ENCODE measurements around the gene JPT1.
"Not testable (repeated sequence)": the region's sequence is repeated elsewhere in the genome, so short reads cannot be mapped to it uniquely, and the experiment has no call there.

Gene JPT1

DNA sequence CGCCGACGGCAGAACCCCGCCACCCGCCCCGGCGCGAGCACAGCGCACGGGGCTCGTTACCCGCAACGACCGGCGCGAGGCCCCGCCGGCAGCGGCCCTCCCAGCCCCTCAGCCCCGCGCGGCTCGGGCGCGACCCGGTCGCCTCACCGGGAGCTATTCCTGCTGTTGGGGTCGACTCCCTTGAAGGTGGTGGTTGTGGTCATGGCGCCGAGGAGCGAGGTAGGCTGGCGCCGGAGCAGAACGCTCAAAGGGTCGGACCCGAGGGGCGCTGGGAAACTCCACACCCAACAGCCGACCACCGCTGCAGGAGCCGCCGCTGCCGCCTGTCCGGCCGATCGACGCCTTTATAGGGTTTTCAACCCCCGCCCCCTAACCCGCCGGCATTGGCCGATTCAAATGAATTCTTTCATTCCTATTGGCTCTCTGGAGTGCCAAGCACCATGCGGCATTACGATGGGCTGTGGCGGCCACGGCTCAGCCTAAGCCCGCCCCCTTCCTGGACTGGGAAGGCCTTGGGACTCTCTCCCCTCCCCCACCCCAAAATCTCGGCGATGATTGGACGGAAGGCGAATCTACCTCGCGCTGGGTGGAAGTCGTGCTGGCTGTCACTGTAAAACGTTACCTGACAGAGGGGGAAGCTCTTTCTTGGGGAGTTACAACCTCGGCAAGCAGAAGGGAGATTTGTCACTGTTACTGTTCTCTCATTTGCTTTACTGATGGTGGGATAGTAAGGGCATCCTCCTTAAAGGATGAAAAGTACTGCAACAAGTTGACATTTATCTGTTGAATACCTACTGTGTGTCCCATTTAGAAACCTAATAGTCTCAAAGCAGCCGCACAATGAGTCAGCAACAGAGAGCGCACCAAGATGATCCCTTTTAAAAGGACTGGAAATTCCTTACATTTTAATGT, at the start of gene JPT1:
JPT1 (minus strand) TSS at position 318 of the 912 bp plus-strand sequence; CDS start at position 203, 115 bp downstream.
- peak; percentile 80 for FAIRE-seq

GRCh38 chr17:75199886-75200618, 45.7 kb upstream of the JPT1 start:
- FAIRE-seq: no peak

GRCh38 chr17:75194879-75195278, 40.6 kb upstream of the JPT1 start:
- no peak for FAIRE-seq

DNA sequence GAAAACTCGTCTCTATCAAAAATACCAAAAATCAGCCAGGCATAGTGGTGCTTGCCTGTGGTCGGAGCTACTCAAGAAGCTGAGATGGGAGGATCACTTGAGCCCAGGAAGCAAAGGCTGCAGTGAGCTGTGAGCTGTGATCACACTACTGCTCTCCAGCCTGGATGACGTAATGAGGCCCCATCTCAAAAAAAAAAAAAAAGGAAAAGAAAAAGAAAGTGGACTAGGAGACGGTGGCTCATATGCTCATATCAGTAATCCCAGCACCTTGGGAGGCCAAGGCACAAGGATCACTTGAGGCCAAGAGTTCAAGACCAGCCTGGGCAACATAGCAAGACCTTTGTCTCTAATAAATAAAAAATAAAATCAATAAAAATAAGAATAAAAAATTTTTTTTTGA, 37.3 kb upstream of the JPT1 start:
- no peak for FAIRE-seq

GRCh38 chr17:75188614-75189013, 34.3 kb upstream of the JPT1 start:
- no peak for FAIRE-seq

DNA sequence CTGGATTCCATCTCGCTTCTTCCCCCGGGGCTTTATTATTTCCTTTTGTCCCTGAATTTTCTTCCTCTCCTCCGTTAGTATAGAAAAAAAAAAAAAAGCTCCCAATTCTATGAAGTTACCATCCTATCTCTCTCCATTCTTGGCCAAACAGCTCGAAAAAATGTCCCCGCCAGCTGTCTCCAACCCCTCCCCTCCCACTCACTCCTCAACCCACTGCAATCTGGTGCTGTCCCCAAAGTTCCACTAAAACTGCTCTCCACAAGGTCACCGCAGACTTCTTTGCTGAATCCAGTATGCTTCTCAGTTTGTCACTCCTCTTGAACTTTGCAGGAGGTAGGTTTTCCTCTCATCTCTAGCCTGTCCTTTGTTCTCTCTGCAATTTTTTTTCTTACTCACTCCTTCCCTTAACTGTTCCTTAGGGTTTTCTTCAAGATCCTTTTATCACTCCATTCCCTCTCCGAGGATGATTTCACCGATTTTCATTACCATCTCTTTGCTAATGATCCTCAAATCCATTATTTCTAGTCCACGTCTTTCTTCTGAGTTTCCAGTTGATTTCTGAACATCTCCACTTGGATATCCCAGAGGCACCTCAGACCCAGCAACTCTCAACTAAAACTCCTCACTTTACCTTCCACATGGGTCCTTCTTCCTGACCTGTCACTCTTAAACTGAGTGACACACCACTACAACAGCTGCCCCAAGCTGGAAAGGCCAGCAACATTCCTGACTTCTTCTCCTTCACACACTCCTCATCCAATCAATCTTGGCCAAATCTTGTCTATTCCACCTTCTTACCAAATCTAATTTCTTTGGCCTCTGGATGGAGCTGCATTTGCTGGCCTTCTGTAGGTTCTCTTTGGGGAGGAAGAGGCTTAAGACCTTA, 29.9 kb upstream of the JPT1 start:
- FAIRE-seq: no peak

DNA sequence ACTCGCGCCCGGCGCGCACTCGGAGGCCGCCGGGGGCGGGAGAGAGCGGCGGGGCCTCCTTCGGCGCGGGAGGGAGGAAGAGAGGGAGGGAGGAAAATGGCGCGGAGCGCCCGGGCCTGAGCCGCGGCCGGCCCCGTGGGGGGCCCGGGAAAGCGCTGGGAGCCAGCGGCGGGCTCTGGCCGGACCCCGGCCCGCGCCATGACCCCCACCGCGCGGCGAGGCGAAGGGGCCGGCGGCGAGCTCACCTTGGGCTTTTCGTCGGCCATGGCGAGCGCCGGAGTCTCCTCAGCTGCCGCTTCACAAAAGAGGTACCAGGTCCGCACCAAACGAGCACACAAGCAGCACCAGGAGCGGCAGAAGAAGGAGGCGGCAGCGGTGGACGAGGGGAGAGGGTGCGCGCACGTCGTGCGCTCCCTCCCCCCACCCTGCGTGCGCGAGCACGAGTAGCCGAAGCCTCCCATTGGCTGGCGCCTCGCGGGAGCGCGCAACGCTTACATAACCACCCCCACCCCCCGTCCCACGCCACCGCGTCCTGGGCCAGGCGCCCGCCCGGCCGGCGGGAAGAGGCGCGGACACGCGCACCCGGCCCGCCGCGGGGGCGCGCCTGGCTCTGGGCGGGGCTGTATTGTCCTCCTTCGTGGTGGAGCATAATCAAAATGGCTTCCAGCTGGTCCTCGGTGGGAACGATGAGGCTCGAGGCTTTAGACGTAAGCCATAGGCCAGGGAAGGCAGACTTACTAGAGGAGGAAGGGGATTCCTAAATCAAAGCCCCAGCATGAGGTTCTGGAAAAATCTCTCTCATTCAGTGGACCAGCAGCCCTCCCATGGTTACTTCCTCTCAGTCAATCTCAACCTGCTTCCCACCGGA, 28.5 kb upstream of the JPT1 start, which contains the start of gene SUMO2:
SUMO2 (minus strand) TSS at position 391 of the 868 bp plus-strand sequence; CDS start at position 266, 125 bp downstream.
- FAIRE-seq: no peak

DNA sequence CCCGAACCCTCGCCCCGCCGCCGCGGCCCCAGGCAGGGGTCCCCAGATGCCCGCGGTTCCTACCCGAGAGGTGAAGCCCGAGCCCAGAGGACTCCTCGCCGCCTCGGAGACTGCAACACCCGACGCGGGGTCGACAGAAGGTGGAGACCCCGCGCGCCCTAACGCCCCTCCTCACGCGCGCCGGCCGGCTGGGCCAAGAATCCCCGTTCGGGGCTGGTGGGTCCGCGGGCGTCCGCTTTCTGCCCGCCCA, 27.9 kb upstream of the JPT1 start:
- no peak for FAIRE-seq

DNA sequence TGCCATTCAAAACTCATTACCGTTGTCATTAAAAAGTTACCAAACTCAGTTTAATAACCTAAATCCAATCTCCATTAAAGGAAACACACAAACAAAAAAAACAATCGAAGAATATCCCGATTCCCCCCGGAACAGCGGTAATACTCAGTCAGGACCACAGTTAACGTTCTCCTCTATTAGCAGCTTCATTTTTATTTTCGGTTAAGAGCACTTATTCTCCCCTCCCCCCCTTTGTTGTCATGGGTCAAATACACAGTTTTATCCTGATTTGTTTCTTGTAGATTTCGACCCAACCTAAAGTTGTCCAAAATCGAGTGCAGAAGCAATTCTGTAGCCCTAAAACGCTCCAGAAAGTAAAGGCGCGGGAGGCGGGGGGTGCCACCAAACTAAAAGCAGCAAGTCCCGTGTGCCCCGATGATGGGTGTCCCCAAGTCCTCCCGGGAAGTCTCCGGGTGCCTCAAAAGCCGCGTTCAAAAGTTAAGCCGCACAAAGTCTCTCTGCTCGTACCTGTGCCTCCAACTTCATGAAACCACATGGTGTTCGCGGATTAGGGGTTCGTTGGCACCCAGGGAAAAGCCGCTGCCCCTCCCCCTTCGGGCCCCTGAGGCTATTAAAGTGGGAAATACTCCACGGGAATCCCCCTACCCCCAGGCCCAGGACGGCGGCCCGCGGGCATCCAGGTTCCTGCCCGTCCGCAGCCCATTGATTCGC, 27.5 kb upstream of the JPT1 start:
- FAIRE-seq: no peak

GRCh38 chr17:75181110-75181509, 26.8 kb upstream of the JPT1 start:
- FAIRE-seq: no peak

GRCh38 chr17:75178453-75178852, 24.1 kb upstream of the JPT1 start:
- FAIRE-seq: no peak

GRCh38 chr17:75176625-75177024, 22.3 kb upstream of the JPT1 start:
- no peak for FAIRE-seq

DNA sequence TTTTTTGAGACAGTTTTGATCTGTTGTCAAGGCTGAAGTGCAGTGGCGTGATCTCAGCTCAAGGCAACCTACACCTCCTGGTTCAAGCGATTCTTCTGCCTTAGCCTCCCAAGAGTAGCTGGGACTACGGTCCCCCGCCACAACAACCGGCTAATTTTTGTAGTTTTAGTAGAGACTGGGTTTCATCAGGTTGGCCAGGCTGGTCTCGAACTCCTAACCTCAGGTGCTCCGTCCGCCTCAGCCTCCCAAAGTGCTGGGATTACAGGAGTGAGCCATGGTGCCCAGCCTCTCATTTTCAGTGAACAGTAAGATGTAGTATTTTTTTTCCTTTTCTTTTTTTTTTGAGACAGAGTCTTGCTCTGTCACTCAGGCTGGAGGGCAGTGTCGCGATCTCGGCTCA, 20.7 kb upstream of the JPT1 start:
- no peak for FAIRE-seq

GRCh38 chr17:75173526-75173925, 19.2 kb upstream of the JPT1 start:
- no peak for FAIRE-seq

GRCh38 chr17:75168998-75169397, 14.7 kb upstream of the JPT1 start:
- FAIRE-seq: no peak

DNA sequence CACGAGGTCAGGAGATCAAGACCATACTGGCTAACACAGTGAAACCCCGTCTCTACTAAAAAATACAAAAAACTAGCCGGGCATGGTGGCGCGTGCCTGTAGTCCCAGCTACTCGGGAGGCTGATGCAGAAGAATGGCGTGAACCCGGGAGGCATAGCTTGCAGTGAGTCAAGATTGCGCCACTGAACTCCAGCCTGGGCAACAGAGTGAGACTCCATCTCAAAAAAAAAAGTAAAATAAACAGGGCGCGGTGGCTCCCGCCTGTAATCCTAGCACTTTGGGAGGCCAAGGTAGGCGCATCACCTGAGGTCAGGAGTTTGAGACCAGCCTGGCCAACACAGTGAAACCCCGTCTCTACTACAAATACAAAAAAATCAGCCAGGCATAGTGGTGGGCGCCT, 10.3 kb upstream of the JPT1 start:
- not testable (repeated sequence) for FAIRE-seq

DNA sequence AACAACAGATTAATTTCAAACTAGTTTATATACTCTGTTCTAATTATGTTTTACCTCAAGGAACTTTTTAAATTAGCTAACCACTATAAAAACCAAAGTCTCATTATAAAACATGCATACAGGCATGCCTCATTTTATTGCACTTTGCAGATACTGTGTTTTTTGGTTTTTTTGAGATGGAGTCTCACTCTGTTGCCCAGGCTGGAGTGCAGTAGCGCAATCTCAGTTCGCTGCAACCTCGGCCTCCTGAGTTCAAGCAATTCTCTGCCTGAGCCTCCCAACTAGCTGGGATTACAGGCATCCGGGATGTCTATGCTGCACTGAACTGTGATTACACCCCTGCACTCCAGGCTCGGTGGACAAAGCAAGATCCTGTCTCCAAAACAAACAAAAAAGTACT, 8.8 kb upstream of the JPT1 start:
- no peak for FAIRE-seq

DNA sequence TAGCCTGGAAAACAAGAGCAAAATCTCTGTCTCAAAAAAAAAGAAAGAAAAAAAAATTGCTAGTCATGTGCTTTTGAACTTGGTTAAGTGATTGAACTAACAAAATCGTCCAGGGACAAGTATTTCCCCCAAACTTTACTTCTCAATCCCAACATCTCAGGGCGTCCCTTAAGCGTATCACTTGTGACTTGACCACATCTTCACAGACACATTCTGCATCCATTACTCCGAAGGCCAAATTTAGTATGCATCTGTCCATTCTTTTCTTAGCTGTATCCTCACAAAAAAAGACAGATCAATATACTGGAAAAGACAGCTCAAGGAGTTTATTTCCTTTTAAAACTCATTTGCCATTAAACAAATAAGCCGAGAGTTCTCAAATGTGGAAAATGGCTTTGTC, 5.9 kb upstream of the JPT1 start:
- no peak for FAIRE-seq

- FAIRE-seq: no peak
Measured at GRCh38 chr17:75159196-75160031, 5.1 kb upstream of the JPT1 start.

DNA sequence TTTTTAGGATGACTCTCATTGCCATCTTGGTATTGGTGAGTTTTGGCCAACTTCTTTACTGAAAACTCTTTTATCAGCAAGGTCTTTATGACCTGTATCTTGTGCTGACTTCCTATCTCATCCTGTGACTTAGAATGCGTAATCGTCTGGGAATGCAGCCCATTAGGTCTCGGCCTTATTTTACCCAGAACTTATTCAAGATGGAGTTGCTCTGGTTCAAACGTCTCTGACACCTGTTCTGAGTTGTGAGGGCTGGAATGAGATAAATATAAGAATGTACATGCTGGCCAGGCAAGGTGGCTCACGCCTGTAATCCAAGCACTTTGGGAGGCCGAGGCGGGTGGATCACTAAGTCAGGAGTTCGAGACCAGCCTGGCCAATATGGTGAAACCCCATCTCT, 4.2 kb upstream of the JPT1 start:
- FAIRE-seq: not testable (repeated sequence)

Data from endometrium (tissue), 2 donors.